Adipocyte (in vitro differentiated cells): ENCODE measurements around the gene DCST1.

Experiments used
- DNase-seq: peaks from one replicate; pipeline ENCODE4 v3.0.0-alpha.2; 2015; ENCODE audit warnings: low read depth
- H3K27me3 ChIP-seq: replicated peaks from 2 replicates; pipeline ENCODE4 v1.7.0; 2013; ENCODE audit warnings: mild to moderate bottlenecking, low read length, moderate library complexity; ENCODE audit not compliant: control insufficient read depth, insufficient read depth
- H3K36me3 ChIP-seq: 2 replicates; pipeline ENCODE4 v1.7.0; 2013; ENCODE audit warnings: low read length, mild to moderate bottlenecking, moderate library complexity; ENCODE audit not compliant: control insufficient read depth, insufficient read depth, severe bottlenecking
- H3K4me1 ChIP-seq: 2 replicates; pipeline ENCODE4 v1.7.0; 2013; ENCODE audit warnings: mild to moderate bottlenecking, low read length, moderate library complexity; ENCODE audit not compliant: control insufficient read depth, insufficient read depth
- H3K4me3 ChIP-seq: 2 replicates; pipeline ENCODE4 v1.7.0; 2013; ENCODE audit warnings: mild to moderate bottlenecking, low read length, moderate library complexity
- H3K9ac ChIP-seq: 2 replicates; pipeline ENCODE4 v1.7.0; 2013; ENCODE audit warnings: mild to moderate bottlenecking, low read length, moderate library complexity
- H3K9me3 ChIP-seq: 2 replicates; pipeline ENCODE4 v1.7.0; 2013; ENCODE audit warnings: mild to moderate bottlenecking, low read length, moderate library complexity; ENCODE audit not compliant: control insufficient read depth

The DCST1 gene

DNA sequence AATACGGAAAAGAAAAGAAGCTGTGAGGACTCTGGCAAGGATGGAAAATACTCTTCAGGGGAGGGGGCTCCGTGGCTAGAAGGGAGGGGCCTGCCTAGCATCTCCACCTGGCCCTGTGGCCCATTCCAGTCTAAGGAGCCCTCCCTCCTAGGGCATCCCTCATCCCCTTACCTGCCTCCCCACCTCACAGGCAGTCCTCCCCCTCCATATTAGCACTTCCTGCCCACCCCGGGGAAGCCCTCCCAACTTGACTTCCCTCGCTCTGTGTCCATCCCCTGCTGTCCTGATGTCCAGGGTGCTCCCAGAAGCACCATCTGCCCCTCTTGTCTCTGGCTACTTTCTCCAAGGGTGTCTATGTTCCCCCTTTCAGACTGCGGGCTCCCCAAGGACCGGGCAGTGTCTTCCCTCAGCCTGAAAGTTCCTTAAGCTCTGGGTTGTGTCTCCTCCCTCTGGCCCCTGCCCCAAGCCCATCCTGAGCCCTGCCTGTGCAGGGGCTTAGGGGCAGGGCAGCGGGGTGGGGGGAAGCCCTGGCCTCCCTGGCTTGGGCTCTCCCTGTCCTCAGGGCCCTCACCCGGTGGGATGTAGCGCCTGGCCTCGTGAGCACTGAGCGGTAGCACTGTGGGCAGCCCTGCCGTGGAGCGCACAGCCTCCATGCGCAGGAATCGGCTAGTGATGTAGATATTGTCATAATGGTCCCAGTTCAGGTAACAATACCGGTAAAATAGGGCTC, 3.9 kb upstream of the DCST1 start:
- H3K4me3 ChIP-seq = no peak overlapping the region
- H3K9ac ChIP-seq = no peak overlapping the region
- no peaks in the 10 kb centered on the region for H3K4me1 ChIP-seq
- peaks cover 8% of the 10 kb centered on the region for H3K27me3 ChIP-seq
- no peaks in the 10 kb centered on the region for H3K9me3 ChIP-seq
- no peak for DNase-seq
- H3K36me3 ChIP-seq = no peaks in the 10 kb centered on the region

DNA sequence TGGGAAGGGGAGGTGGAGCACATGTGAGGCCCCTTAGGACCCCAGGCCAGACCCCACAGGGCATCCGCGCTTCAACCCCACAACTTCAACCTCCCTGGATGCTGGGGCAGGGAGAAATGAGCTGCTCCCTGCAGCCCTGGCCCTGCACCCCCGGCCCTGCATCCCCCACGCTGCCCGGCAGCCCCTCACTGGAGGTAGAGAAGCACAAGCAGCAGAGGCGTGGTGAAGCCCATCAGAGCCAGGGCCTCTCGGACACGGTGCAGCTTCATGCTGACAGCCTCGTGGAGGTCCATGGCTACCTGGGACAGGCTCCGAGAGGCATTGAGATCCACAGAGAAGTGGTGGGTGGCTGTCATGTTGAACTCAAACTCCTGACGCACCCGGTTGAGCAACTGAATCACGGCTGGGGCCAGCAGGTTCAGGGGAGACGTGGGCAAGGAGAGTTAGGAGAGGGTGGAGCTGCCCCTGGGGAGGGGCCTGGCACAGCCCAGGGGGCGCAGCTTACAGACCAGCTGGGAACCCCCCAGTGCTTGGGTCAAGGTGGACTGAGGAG, 3.3 kb upstream of the DCST1 start:
- Histone ChIP-seq H3K9ac (no peak overlapping the region), H3K4me3 (no peak overlapping the region), H3K4me1 (no peaks in the 10 kb centered on the region), H3K36me3 (no peaks in the 10 kb centered on the region), H3K27me3 (peaks cover 8% of the 10 kb centered on the region), H3K9me3 (no peaks in the 10 kb centered on the region)
- DNase-seq = no peak

DNA sequence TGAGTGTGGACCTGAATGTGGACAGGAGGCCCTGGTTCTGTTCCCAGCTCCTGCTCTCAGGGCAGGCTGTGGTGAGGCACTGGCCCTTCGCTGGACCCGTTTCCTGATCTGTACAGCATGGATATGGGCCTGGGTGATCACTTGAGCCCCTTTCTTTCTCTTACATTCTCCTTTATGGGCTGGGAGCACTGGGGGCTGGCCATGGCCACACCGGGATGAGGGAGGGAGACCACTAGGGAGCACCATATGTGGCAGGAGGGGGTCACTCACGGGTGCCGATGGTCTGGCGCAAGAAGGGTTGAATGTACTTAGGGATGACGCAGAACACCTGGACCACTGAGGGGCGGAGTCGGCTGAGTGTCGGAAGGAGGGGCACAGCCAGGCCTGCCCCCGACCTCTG, 2.7 kb upstream of the DCST1 start:
- H3K36me3 ChIP-seq = no peaks in the 10 kb centered on the region
- H3K4me3 ChIP-seq = no peak overlapping the region
- DNase-seq = no peak
- H3K9ac ChIP-seq = no peak overlapping the region
- H3K9me3 ChIP-seq = no peaks in the 10 kb centered on the region
- no peaks in the 10 kb centered on the region for H3K4me1 ChIP-seq
- peaks cover 8% of the 10 kb centered on the region for H3K27me3 ChIP-seq

DNA sequence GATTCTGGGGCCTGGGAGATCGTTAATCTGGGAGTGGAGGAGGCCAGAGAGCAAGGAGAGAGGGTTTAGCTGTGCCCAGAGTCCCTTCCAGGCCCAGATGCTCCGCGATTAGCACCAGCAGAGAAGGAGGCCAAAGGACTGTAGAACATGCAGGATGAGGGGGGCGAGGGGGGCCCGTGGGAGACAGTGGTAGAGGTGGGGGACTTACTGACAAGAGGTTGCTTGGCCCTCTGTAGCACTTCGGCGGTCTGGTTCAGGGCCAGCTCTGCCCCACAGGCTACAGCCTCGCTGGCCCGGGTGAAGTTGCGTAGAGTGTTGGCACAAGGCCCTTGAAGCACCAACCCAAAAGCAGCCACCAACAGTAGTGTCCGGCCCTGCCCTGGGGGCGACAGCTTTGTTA, 738 bp upstream of the DCST1 start:
- DNase-seq = no peak
- Histone ChIP-seq H3K9me3 (no peaks in the 10 kb centered on the region), H3K4me3 (no peak overlapping the region), H3K9ac (no peak overlapping the region), H3K27me3 (peaks cover 8% of the 10 kb centered on the region), H3K36me3 (no peaks in the 10 kb centered on the region), H3K4me1 (no peaks in the 10 kb centered on the region)

DNA sequence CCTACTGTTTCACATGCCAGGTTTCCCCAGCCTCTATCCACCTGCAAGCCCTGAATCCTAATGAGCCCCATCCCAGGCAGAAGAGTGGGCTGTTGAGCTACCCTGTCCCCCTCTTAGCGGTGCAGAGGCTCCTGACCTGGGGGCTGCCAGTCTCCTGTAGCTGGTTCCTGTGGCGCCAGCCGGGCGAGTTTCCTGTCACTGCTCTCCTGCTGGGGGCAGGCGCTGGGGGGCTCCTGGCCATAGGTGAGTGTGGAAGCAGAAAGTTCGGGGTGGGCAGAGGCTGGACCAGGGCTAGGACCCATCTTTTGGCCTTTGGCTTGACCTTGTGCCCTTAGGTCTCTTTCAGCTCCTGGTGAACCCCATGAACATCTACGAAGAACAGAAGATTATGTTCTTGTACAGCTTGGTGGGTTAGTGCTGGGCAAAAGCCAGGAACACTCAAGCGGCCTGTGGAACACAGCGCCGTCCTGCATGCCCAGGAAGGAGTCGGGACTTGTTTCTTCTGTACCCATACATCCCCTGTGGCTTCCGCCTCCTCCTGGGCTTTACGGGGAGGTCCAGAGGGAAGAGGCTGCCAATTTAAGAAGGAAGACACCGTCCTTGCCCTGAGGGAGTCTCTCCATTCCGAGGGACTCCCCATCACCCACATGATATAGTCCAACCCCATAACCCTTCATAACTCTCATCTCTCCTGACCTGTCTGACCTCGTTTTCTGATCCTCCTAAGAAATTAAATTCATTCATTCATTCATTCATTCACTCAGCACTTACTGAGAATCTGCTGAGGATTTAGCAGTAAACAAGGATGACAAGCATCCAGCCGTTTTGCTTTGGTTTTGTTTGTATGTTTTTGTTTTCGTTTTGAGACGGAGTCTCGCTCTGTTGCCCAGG, 939 bp downstream of the DCST1 start:
- peaks cover 8% of the 10 kb centered on the region for H3K27me3 ChIP-seq
- no peaks in the 10 kb centered on the region for H3K36me3 ChIP-seq
- H3K4me1 ChIP-seq = peaks cover 7% of the 10 kb centered on the region
- no peak for DNase-seq
- H3K9ac ChIP-seq = no peak overlapping the region
- H3K9me3 ChIP-seq = no peaks in the 10 kb centered on the region
- no peak overlapping the region for H3K4me3 ChIP-seq

DNA sequence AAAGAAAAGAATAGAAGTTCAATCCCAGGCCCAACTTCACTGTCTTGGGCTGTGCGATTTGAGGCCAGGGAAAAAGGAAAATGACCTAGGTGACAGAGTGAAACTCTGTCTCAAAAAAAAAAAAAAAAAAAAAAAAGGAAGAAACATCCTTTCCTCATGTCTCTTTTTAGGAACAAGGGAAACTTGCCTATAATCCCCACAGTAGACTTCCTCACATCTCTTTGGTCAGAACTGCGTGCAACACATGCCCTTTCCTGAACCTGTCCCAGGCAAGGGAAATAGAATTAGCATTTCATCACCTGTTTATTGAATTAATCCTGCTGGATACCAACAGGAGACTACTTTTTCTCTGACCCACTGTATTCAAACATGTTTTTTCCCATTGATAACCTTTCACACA, 2.3 kb downstream of the DCST1 start:
- no peaks in the 10 kb centered on the region for H3K36me3 ChIP-seq
- no peak overlapping the region for H3K9ac ChIP-seq
- H3K4me3 ChIP-seq = no peak overlapping the region
- peaks cover 8% of the 10 kb centered on the region for H3K27me3 ChIP-seq
- DNase-seq = no peak
- H3K9me3 ChIP-seq = no peaks in the 10 kb centered on the region
- H3K4me1 ChIP-seq = peaks cover 7% of the 10 kb centered on the region

DNA sequence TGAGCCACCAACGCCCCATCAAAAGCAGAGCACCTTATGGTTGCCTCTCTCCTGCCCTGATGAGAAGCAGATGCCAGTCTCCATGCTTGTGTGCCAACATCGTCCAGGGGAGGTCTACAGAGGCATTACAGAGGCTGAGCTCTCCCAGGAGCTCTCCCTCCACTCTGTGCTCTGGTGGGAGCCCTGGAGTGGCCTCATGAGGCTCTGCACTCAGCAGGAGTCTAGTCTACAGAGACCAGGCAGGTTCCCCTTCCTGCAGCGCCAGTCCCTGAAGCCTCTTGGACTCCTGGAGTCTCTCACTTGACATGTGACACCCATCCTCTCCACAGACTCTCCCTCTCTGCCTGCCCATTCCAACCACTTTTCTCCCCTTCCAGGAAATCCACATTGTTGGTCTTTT, 3.4 kb downstream of the DCST1 start:
- no peak for DNase-seq
- peaks cover 8% of the 10 kb centered on the region for H3K27me3 ChIP-seq
- no peak overlapping the region for H3K9ac ChIP-seq
- no peaks in the 10 kb centered on the region for H3K36me3 ChIP-seq
- peaks cover 7% of the 10 kb centered on the region for H3K4me1 ChIP-seq
- H3K4me3 ChIP-seq = no peak overlapping the region
- no peaks in the 10 kb centered on the region for H3K9me3 ChIP-seq

DNA sequence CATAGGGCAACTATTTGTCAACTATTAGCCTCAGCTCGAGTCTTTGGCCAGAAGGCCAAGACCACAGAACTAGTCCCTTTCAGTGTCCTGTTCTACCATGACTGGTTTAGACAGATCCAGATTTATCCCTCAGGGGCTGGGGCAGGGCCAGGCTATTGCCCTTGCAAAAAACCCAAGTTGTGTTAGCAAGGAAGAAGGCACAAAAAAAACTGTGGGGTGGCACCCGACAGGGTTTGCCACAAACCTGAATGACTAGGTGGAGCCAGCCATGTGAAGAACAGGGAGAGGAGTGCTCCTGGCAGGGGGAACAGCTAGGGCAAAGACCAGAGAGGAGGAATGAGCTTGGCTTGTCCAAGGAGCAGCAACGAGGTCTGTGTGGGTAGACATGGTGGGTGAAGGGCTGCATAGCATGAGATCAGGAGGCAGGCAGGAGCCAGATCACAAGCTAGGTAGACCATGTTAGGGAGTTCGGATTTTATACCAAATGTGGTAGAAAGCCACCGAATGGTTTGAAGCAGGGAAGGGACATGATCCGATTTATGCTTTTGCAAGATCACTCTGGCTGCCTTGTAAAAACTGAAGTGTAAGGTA, 4.3 kb downstream of the DCST1 start:
- no peaks in the 10 kb centered on the region for H3K9me3 ChIP-seq
- H3K4me1 ChIP-seq = peaks cover 7% of the 10 kb centered on the region
- DNase-seq = no peak
- H3K27me3 ChIP-seq = peaks cover 8% of the 10 kb centered on the region
- no peak overlapping the region for H3K4me3 ChIP-seq
- H3K9ac ChIP-seq = no peak overlapping the region
- no peaks in the 10 kb centered on the region for H3K36me3 ChIP-seq

DNA sequence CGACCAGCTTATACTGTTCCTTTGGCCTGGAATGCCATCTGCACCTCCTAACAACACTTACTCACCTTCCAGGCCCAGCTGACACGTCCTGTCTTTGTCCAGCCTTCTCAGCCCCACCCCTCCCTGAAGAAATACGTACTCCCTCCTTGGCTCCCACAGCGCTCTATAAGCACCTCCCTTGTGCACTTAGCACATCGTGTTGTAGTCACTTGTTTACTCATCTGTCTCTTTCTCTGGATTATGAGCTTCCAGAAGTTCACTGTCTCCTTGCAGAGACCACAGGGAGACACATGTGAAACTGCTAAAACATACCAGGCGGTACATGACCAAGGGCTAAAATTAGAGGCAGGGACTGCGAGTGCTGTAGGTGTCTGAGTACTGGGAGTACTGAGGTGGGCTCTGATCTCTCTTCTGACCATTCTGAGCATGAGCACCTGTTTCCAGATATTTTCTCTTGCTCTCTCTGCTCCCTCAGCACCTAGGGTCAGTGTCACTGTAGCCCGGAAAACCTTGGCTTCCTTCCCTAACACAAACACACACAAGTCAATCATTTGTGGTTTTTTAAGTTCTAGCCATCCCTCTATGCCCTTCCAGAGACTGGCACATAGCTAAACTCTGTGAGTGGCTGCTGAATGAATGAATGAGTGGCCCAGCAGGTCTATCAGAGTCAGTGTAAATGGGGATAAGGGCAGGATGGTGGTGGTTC, 5.1 kb downstream of the DCST1 start:
- Histone ChIP-seq H3K4me3 (no peak overlapping the region), H3K9me3 (no peaks in the 10 kb centered on the region), H3K9ac (no peak overlapping the region), H3K36me3 (no peaks in the 10 kb centered on the region), H3K27me3 (peaks cover 4% of the 10 kb centered on the region), H3K4me1 (peaks cover 7% of the 10 kb centered on the region)
- peak; percentile 11 for DNase-seq

DNA sequence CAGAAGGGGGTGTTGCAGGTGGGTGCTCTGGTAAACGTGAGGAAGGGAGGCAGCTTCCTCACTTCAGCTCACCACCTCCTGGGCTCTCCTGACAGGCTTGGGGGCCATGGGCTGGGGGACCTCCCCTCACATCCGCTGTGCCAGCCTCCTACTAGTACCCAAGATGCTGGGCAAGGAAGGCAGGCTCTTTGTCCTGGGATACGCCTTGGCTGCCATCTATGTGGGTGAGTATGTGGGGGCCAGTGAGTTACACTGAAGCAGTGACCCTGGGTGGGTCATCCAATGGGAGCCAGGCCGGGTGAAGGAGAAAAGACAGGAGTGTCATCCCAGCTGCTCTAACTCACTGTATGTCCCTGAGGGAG, 5.7 kb downstream of the DCST1 start:
- Histone ChIP-seq H3K27me3 (no peaks in the 10 kb centered on the region), H3K4me3 (no peak overlapping the region), H3K9me3 (no peaks in the 10 kb centered on the region), H3K4me1 (peaks cover 7% of the 10 kb centered on the region), H3K36me3 (no peaks in the 10 kb centered on the region), H3K9ac (no peak overlapping the region)
- DNase-seq = no peak
